GM20431 (cell line): ENCODE measurements around the gene BTBD10.
"Not testable (repeated sequence)": the region's sequence is repeated elsewhere in the genome, so short reads cannot be mapped to it uniquely, and the experiment has no call there.

Experiments
- in situ Hi-C: fragments of 300-500 bp; cut with MseI, MboI; formaldehyde crosslinking; loops from one replicate; pipeline ENCODE4 v1.15.0; 2020; ENCODE audit warnings: low sequenced_read_pairs; ENCODE audit not compliant: unreplicated experiment

BTBD10 gene

GRCh38 chr11:13445588-13445987, 17.4 kb downstream of the BTBD10 start:
- in situ Hi-C loops = no loop called here

- in situ Hi-C loops = no loop called here
Measured at GRCh38 chr11:13440100-13440855, 22.7 kb downstream of the BTBD10 start.

- in situ Hi-C loops = no loop called here
Measured at GRCh38 chr11:13438291-13438690, 24.7 kb downstream of the BTBD10 start.

- in situ Hi-C loops = not testable (repeated sequence)
Measured at GRCh38 chr11:13436836-13437235, 26.2 kb downstream of the BTBD10 start.

- in situ Hi-C loops = no loop called here
Measured at GRCh38 chr11:13434247-13435205, 28.5 kb downstream of the BTBD10 start.

GRCh38 chr11:13433437-13433836, 29.6 kb downstream of the BTBD10 start:
- in situ Hi-C loops = no loop called here

GRCh38 chr11:13429836-13430235, 33.2 kb downstream of the BTBD10 start:
- in situ Hi-C loops = no loop called here

- in situ Hi-C loops = no loop called here
Measured at GRCh38 chr11:13429288-13429687, 33.7 kb downstream of the BTBD10 start.

- in situ Hi-C loops = no loop called here
Measured at GRCh38 chr11:13427440-13427839, 35.6 kb downstream of the BTBD10 start.

- in situ Hi-C loops = no loop called here
Measured at GRCh38 chr11:13423372-13423771, 39.6 kb downstream of the BTBD10 start.

GRCh38 chr11:13421561-13421960, 41.5 kb downstream of the BTBD10 start:
- in situ Hi-C loops = no loop called here

GRCh38 chr11:13415201-13415600, 47.8 kb downstream of the BTBD10 start:
- in situ Hi-C loops = no loop called here

GRCh38 chr11:13405220-13405619, 57.8 kb downstream of the BTBD10 start:
- in situ Hi-C loops = no loop called here

GRCh38 chr11:13398335-13398734, 64.7 kb downstream of the BTBD10 start:
- in situ Hi-C loops = not testable (repeated sequence)

- in situ Hi-C loops = no loop called here
Measured at GRCh38 chr11:13391217-13391616, 71.8 kb downstream of the BTBD10 start.

- in situ Hi-C loops = no loop called here
Measured at GRCh38 chr11:13388741-13389140, 74.3 kb downstream of the BTBD10 start.

GRCh38 chr11:13386567-13386966, 76.5 kb downstream of the BTBD10 start:
- in situ Hi-C loops = no loop called here

- in situ Hi-C loops = no loop called here
Measured at GRCh38 chr11:13384908-13385640, 77.9 kb downstream of the BTBD10 start.

- in situ Hi-C loops = no loop called here
Measured at GRCh38 chr11:13382751-13383150, 80.3 kb downstream of the BTBD10 start.

GRCh38 chr11:13380731-13381130, 82.3 kb downstream of the BTBD10 start:
- in situ Hi-C loops = no loop called here
